Prostate gland (tissue), 2 donors: ENCODE measurements around the gene COX20.

Experiments
- POLR2A ChIP-seq: fragments of 450-650 bp; IDR thresholded peaks from one replicate; pipeline ENCODE4 v1.6.1; 2016; ENCODE audit warnings: antibody characterized with exemption, mild to moderate bottlenecking
- TF ChIP-seq, protein P1 (sequence below), 4 experiments: fragments of 200-600 bp in 2 of 4; fragments of 450-650 bp in 2 of 4; sonication (generic) in 2 of 4; IDR thresholded peaks; 1 replicate in 3 of 4; 2 replicates in 1 of 4; pipeline ENCODE4 v1.5.1; 2016 to 2019; ENCODE audit warnings: antibody characterized with exemption in 4 of 4, mild to moderate bottlenecking in 2 of 4, moderate library complexity in 2 of 4

DNA sequence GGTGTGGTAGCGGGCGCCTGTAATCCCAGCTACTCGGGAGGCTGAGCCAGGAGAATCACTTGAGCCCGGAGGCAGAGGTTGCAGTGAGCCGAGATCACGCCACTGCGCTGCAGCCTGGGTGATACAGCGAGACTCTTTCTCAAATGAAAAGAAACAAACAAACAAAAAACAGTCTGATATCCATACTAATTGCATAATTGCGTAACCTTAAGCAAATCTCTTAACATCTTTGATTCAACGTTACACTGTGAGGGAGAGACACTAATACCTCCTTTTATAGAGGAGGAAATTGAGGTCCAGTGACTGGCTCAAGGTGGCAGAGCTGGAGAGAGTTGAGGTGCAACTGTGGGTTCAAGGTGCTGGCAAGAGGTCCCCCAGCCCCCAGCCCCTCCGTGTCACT is 12.6 kb upstream of the COX20 start:
- TF ChIP-seq, protein P1, sequence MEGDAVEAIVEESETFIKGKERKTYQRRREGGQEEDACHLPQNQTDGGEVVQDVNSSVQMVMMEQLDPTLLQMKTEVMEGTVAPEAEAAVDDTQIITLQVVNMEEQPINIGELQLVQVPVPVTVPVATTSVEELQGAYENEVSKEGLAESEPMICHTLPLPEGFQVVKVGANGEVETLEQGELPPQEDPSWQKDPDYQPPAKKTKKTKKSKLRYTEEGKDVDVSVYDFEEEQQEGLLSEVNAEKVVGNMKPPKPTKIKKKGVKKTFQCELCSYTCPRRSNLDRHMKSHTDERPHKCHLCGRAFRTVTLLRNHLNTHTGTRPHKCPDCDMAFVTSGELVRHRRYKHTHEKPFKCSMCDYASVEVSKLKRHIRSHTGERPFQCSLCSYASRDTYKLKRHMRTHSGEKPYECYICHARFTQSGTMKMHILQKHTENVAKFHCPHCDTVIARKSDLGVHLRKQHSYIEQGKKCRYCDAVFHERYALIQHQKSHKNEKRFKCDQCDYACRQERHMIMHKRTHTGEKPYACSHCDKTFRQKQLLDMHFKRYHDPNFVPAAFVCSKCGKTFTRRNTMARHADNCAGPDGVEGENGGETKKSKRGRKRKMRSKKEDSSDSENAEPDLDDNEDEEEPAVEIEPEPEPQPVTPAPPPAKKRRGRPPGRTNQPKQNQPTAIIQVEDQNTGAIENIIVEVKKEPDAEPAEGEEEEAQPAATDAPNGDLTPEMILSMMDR (IDR thresholded peaks at IDR 0.05) = no peak
- TF ChIP-seq POLR2A = no peak
